CD4-positive, alpha-beta T cell treated with Interleukin-1 beta for 1 hour (primary cell): ENCODE data around the gene IFITM2.
"Not testable (repeated sequence)": the region's sequence is repeated elsewhere in the genome, so short reads cannot be mapped to it uniquely, and the experiment has no call there.

ENCODE experiments used
- DNase-seq, 2 donors: peaks; one replicate each; pipeline ENCODE4 v3.0.0-alpha.2; 2020 to 2022

The IFITM2 gene

DNA sequence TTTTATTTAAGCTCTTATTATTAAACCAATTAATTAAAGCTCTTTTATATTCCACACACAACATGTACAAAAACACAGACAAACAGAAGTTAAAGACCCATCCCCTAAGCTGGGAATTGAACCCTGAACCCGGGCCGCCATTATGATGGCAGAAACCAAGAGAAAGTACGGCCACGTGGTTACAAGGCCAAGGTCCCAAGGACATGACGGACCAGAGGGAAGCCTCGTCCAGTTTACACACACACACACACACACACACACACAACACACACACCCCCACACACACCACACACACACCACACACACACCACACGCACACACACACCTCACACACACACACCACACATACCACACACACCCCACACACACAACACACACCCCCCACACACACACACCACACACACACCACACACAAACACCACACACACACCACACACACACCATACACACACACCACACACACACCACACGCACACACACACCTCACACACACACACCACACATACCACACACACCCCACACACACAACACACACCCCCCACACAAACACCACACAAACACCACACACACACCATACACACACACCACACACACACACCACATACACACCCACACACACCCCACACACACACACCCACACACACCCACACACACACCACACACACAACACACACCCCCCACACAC, 41.8 kb downstream of the IFITM2 start:
- DNase-seq = not testable (repeated sequence)

DNA sequence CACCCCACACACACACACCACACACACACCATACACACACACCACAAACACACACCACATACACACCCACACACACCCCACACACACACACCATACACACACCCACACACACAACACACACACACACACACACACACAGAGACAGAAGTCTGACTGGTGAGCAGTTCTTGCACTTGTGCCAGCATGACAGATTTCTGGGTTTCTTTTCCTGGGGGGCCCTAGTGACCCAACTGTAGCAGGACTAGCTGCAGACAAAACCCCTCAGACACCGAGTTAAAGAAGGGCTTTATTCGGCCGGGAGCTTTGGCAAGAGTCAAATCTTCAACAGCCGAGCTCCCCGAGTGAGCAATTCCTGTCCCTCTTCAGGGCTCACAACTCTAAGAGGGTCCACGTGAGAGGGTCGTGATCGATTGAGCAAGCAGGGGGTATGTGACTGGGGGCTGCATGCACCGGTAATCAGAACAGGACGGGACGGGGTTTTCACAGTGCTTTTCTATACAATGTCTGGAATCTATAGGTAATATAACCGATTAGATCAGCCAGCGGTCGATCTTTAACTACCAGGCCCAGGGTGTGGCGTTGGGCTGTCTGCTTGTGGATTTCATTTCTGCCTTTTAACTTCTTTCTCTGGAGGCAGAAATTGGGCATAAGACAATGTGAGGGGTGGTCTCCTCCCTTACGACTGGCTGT, 42.6 kb downstream of the IFITM2 start:
- not testable (repeated sequence) for DNase-seq

DNA sequence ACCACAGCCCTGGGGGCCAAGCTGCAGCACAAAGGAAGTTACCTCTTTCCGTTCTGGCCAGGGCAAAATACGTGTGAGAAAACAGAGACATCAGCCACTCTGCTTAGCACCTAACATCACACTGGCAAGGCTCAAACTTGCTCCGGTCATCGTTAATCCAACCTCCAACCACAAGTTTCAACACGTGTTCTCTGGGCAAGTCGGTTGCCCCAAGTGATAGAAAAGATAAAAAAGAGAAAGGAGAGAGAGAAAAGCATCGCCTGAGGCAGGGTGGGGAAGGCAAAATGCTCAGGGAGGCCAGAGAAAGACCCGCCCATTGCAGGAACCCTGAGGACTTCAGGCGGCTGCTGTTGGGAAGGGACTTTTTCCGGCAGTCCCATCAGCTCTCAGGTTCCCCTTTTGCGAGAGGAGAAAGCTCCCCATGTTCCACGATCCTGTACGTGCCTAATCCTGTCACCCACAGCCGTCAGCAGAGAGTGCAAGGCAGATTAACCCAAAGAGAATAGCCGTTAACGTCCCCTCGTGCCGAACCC, 43.2 kb downstream of the IFITM2 start:
- DNase-seq = peak; percentile 22 to 32

DNA sequence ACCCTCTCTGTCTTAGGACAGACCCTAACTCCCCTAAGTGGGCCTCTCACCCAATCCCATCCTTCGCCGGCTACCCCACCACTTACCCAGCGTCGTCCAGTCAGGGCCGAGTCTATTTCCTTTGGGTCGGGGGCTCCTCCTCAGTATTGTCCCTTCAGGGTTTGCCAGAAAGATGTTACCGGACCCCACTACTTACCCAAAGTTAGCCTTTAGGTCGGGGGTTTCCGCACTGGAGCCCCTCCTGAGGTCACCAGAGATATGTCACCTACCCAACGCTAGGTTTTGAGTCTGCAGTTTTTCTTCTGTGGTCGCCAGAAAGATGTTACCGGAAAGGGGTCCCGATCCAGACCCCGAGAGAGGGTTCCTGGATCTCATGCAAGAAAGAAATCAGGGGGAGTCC, 43.8 kb downstream of the IFITM2 start:
- no peak for DNase-seq

DNA sequence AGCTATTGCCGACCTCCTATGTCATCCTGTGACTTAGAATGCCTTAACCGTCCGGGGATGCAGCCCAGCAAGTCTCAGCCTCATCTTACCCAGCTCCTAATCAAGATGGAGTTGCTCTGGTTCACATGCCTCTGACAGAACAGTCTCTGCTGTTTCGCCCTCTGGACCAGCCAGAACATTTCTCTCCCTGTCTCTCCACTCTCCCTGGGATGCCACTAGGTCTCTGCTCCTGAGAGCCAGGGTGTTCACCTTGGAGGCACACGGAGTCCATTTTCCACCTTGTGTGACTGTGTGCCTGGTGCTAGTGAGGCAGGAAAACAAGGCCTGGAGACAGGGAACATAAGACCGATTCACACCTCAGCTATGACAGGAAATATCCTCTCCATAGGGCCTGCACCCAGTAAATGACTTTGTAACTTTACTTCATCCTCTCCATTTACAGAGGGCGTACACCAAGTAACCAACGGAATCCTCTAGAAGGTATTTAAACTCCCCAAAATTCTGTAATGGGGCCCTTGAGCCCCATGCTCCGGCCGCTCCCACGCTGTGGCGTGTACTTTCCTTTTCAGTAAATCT, 44.9 kb downstream of the IFITM2 start:
- no peak for DNase-seq

DNA sequence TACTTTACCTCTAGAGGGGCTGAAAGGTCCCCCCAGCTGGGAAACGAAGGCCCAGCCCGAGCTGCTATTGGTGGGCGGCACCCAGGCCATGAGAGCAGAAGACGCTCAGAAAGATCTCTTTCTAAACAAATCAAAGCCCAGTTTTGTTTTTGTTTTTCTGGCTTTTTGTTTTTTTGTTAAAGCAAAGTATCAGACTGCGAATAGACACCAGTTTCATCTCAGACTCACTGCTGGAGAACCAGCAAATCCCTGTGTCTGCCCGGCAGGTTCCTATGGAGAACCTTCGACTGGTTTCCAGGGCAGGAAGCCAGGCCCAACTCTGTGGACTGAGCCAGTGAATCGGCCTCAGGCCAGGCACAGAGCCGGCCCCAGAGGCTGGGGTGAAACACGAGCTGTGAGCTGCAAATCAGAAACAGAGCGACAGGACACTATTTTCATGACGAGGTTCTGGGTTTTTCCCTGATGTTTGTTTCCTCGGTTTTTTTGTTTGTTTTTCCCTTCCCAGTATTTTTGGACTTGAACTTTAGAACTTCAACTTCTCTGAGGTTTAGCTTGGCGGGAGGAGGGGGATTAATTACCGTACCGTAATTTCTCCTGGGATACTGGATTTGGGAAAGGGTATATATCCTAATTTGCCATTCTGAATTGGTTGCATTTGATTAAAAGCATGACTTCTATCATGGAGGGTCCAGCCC, 45.7 kb downstream of the IFITM2 start:
- DNase-seq = no peak

DNA sequence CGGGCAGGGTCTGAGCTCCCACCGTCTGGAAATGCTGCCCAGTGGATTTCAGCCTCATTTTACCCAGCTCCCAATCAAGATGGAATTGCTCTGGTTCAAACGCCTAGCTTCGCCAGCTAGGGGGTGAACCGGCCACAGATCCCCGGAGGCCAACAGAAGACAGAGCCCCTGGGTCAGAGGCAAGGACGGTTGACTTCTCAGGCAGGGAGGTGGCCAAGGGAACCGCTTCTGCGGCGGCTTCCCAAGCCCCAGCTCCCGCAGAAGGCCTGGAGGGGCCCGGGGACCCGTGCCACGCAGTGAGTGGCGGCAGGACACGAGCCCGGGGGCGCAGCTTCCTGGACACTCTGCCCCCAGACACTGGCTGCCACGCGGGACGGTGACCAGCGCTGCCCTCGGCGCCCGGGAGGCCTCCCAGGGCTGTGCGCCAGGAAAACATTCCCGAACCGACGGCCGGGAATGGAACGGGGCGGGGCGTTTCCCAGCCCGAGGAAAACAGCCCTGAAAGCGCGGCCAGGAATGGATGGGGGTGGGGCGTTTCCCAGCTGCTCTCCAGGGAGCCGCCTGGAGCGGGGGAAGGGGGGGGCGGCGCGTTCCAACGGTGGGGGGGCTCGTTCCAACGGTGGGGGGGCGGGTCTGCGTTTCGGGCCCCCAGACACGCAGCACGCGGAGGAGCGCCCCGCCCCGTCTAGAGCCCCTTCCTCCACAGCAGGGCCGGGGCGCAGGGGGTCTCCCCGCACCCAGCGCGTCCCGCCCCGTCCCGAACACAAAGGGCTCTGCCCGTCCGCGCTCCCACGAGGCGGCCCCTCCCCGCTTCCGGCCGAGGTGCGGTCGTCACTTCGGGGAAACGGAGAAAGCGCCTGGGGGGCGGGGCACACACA, 48.2 kb downstream of the IFITM2 start:
- peak; percentile 87 to 88 for DNase-seq

DNA sequence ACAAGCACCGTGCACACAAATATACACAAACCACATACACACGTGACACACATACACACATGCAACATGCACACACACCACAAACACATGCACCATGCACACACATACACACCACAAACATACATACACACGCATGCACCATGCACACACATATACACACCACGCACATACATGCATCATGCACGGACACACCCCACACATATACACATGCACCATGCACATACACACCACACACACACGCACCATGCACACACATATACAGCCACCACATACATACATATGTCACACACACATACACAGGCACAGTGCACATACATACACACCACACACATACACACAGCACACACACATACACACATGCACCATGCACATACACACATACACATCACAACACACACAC, 49.0 kb downstream of the IFITM2 start:
- no peak for DNase-seq

DNA sequence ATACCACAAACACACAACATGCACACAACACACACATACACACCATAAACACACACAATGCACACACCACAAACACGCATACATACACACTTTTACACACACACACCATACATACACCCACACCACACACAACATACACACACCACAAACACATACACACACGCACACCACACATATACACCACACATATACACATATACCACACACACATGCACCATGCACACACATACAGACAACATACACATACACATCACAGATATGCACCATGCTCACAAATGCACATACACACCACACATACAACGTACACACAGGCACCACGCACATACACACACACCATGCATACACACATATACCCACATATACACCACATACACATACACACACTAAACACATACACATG, 50.0 kb downstream of the IFITM2 start:
- DNase-seq = no peak

DNA sequence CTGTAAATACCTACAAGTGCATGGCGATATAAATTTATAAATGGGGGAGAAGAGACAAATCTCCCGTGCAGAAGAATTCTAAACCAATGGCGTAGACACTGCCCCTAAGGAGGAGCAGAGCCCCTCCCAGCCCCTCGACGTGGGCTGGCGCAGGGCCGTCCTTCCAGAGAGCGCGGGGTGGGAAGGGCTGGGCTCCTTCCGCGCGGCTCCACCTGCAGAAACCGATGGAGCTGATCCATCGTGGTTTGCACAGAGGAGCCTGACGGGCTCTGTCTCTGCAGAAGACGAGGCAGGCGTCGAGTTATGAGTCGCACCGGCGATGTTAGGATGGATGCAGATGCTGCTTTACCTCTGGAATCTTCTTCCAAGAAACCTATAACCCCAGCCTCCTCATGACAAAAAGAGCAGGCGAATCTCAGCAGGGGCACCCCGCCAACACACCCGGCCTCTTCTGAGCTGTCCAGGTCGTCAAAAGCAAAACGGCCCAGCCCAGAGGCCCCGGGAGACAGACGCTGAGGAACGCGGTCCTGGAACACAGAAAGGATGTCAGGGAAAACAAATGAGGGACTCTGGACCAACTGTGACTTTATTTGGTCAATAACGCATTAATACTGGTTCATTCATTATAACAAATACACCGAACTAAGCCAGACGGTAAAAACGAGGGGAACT, 50.6 kb downstream of the IFITM2 start:
- DNase-seq = no peak
